SK-N-SH (cell line): ENCODE results near the gene PHEX.

Source experiments
- CHD2 ChIP-seq: fragments of 150-350 bp; IDR thresholded peaks from 2 replicates; pipeline ENCODE4 v1.6.1; 2018; ENCODE audit warnings: low read length; ENCODE audit not compliant: partially characterized antibody
- CTCF ChIP-seq: fragments of 200-600 bp; sonication (generic); IDR thresholded peaks from 2 replicates; pipeline ENCODE4 v1.6.1; 2017; ENCODE audit warnings: antibody characterized with exemption, mild to moderate bottlenecking, moderate library complexity
- EZH2phosphoT487 ChIP-seq: fragments of 200-600 bp; sonication (generic); IDR thresholded peaks from 2 replicates; pipeline ENCODE4 v1.6.1; 2017; ENCODE audit warnings: low read depth, mixed run types, mild to moderate bottlenecking, antibody characterized with exemption, moderate library complexity, borderline replicate concordance
- GABPA ChIP-seq: IDR thresholded peaks from 2 replicates; pipeline ENCODE4 v1.4.0; 2012; ENCODE audit warnings: low read depth, mild to moderate bottlenecking
- IRF3 ChIP-seq: fragments of 150-350 bp; IDR thresholded peaks from 2 replicates; pipeline ENCODE4 v1.6.1; 2016; ENCODE audit warnings: mild to moderate bottlenecking, low read depth, low read length
- MAX ChIP-seq: IDR thresholded peaks from 2 replicates; pipeline ENCODE4 v1.4.0; 2012; ENCODE audit warnings: low read depth
- REST ChIP-seq: IDR thresholded peaks from 2 replicates; pipeline ENCODE4 v1.6.1; 2012; ENCODE audit warnings: mild to moderate bottlenecking, low read depth, low read length, moderate library complexity
- RFX5 ChIP-seq: IDR thresholded peaks from 2 replicates; pipeline ENCODE4 v1.6.1; 2012; ENCODE audit warnings: mild to moderate bottlenecking, improper control_type of control experiment, low read length
- RXRA ChIP-seq: IDR thresholded peaks from 2 replicates; pipeline ENCODE4 v1.4.0; 2012; ENCODE audit warnings: low read depth, mild to moderate bottlenecking, borderline replicate concordance
- SIN3A ChIP-seq: IDR thresholded peaks from 2 replicates; pipeline ENCODE4 v1.6.1; 2012; ENCODE audit warnings: low read depth, mild to moderate bottlenecking, low read length, moderate library complexity, borderline replicate concordance
- TAF1 ChIP-seq: IDR thresholded peaks from 2 replicates; pipeline ENCODE4 v1.6.1; 2012; ENCODE audit warnings: low read depth, mild to moderate bottlenecking, low read length, moderate library complexity, borderline replicate concordance
- TCF12 ChIP-seq: IDR thresholded peaks from 2 replicates; pipeline ENCODE4 v1.4.0; 2012
- USF2 ChIP-seq: fragments of 150-350 bp; IDR thresholded peaks from 2 replicates; pipeline ENCODE4 v1.6.1; 2017; ENCODE audit warnings: antibody characterized with exemption, low read length, low read depth, borderline replicate concordance

GRCh38 chrX:22276781-22277180 is 244.7 kb downstream of the PHEX start:
- no peak for TF ChIP-seq CTCF
- no peak for TF ChIP-seq MAX
- TF ChIP-seq IRF3, result no peak
- TF ChIP-seq CHD2, result no peak
- TF ChIP-seq TCF12, result no peak
- TF ChIP-seq EZH2phosphoT487, result no peak
- TF ChIP-seq RXRA, result no peak
- no peak for TF ChIP-seq SIN3A
- TF ChIP-seq REST, result no peak
- no peak for TF ChIP-seq USF2
- TF ChIP-seq TAF1, result no peak
- TF ChIP-seq RFX5, result no peak
- no peak for TF ChIP-seq GABPA
